Stimulated activated effector memory CD8-positive, alpha-beta T cell treated with anti-CD3 and anti-CD28 coated beads, Interleukin-12 subunit alpha, Interleukin-12 subunit beta, amount 100 ng/mL, for 72 hours (primary cell): ENCODE measurements around the gene VWA1.
"Not testable (repeated sequence)": the region's sequence is repeated elsewhere in the genome, so short reads cannot be mapped to it uniquely, and the experiment has no call there.

Experiments used
- ATAC-seq: fragments of 150-1000 bp; cut with Tn5 transposase; 2 replicates; pipeline ENCODE4 v1.10.0; 2021
- DNase-seq, 2 donors: peaks; one replicate each; pipeline ENCODE4 v3.0.0; 2021 to 2022; ENCODE audit warnings: low spot score in 2 of 2
- H3K27ac Mint-ChIP-seq: one replicate; pipeline ENCODE4 v1.8.0; 2022; ENCODE audit warnings: mild to moderate bottlenecking, mixed read lengths
- H3K36me3 Mint-ChIP-seq: one replicate; pipeline ENCODE4 v1.8.0; 2022; ENCODE audit warnings: mild to moderate bottlenecking, mixed read lengths
- H3K4me1 Mint-ChIP-seq: one replicate; pipeline ENCODE4 v1.8.0; 2022; ENCODE audit warnings: mixed read lengths
- H3K4me3 Mint-ChIP-seq: one replicate; pipeline ENCODE4 v1.8.0; 2022; ENCODE audit warnings: mild to moderate bottlenecking, mixed read lengths
- H3K9me3 Mint-ChIP-seq: one replicate; pipeline ENCODE4 v1.8.0; 2022; ENCODE audit warnings: mixed read lengths

The VWA1 gene

DNA sequence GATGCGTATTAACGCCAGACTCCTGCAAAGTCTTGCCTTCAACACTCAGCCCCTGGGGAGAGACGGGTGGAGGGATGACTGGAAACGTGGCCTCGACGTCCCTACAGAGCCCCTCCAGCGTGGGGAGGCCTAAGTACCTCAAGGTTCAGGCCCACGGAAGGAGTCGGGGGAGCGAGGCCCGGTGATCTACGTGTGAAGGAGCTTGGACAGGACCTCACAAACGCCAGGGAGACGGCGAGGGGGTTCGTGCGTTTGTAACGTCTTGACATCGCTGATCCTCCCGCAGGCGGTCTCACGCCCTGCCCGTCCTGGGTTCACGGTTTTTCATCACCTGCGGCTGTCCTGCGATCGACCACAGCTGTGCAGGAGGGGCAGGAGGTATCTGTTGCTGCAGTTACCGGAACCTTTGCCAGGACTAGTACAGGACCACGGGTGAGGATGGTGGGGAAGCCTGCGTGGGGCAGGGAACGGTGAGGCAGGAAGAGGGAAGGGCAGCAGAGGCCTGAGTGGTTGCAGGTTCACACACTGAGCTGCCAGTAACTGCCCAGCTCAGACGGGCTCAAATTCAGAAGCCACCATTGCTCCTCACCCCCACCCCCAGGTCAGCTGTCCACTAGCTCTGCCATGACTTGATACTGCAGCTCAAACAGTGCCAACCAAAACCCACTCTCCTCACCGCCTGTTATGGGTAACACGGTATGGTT is 35.5 kb upstream of the VWA1 start:
- no peaks in the 10 kb centered on the region for H3K9me3 Mint-ChIP-seq
- DNase-seq (no peak), ATAC-seq (no peak)
- peaks cover 54% of the 10 kb centered on the region for H3K4me1 Mint-ChIP-seq
- H3K36me3 Mint-ChIP-seq: peaks cover 95% of the 10 kb centered on the region
- peak overlapping the region; percentile 84 for H3K4me3 Mint-ChIP-seq
- H3K27ac Mint-ChIP-seq: peak overlapping the region; percentile 94

DNA sequence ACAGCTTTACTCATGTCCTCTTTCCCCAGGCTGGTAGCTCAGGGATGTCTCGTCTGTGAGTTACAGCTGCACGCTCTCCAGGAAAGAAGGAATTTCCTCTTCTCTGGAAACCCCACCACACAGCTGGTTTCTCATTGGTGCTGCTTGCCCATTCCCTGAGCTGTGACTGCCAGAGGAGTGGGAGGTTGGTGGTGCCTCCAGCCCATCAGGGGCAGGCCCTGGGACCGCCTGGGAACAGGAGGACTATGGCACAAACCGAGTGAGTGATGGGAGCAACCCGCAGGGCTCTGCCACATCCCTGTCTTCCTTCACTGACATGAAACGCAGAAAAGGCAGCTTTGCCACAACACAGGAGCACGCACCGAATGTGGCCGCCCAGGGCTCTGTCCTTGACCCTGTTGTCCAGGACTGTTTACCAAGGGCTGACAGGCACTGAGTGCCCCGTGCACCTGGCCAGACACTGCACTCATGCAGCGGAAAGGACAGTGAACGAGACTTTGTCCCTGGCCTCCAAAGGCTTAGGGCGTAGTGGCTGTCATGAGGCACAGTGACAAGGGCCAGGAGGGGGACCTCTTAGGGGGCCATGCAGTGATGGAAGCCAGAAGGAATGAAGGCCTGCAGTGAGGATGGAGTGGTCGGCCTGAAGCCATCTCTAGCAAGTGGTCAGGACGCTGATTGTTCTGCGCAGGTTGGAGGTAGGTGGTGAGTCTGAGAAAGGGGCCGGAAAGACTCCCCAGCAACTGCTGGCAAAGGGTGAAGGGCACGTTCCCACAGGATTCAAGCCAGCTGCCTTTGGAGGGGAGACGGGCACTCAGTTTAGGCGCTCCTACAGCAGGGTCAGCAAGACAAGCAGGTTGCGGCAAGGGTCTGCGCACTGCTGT is 34.7 kb upstream of the VWA1 start:
- H3K36me3 Mint-ChIP-seq: peaks cover 95% of the 10 kb centered on the region
- H3K27ac Mint-ChIP-seq: peak overlapping the region; percentile 94
- DNase-seq (no peak), ATAC-seq (no peak)
- H3K4me3 Mint-ChIP-seq: peak overlapping the region; percentile 84
- H3K9me3 Mint-ChIP-seq: no peaks in the 10 kb centered on the region
- peaks cover 53% of the 10 kb centered on the region for H3K4me1 Mint-ChIP-seq

DNA sequence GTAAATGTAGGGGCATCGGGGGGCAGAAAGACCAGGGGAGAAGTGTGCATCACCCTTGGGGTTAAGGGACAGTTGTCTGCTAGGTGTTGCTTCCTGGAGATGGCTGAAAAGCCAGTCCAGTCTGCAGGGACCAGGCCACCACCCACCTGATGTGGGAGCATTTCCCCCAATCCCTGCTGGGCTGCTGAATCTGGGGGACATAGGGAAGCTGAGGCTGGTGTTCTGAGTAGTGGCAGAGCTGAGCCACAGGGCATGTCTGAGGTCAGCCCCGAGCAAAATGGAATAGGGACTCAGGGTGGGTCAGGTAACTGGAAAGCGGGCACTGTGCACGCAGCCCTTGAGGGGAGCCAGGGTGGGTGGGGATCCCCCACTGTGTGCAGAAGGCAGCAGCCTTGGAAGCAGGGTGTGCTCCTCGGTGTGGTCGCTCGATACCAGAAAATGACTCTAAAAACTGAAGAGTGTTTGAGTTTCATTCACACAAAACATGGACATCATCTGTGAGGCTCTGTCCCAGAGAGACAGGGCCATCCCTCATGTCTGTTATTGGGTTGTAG is 34.0 kb upstream of the VWA1 start:
- H3K27ac Mint-ChIP-seq: peak overlapping the region; percentile 94
- ATAC-seq: no peak
- H3K36me3 Mint-ChIP-seq: peaks cover 95% of the 10 kb centered on the region
- peaks cover 59% of the 10 kb centered on the region for H3K4me1 Mint-ChIP-seq
- H3K9me3 Mint-ChIP-seq: no peaks in the 10 kb centered on the region
- peak overlapping the region; percentile 84 for H3K4me3 Mint-ChIP-seq
- no peak for DNase-seq

DNA sequence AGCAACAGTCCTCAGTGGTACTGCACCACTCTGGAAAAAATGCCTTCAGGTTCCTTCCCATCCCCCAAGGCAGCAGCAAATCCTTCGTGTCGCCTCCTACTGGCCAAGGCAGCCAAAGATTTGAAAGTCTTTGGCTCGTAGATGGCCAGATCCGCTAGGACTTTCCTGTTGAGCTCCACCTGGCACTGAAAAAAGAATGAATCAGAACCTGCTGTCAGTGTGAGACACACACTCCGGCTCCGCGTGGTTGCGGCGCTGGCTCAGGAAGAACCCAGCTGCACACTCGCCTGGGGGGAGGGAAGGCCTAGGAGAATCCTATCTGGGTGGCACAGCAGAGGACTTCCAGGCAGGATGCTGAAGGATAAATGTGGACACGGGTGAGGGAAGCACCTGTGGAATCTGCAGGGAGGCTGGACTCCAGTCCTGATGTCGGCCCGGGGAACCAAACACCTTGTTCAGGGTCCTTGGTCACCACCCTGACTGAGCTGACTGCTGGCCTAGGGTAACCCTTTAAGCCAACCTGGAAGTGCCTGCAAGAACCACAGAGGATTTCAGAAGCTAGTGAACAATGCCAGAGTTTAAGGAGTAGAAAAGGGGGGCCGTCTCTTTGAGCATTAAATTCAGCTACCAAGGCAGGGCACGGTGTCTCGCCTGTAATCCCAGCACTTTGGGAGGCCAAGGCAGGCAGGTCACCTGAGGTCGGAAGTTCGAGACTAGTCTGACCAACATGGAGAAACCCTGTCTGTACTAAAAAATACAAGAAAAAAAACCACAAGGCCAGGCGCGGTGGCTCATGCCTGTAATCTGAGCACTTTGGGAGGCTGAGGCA is 33.2 kb upstream of the VWA1 start:
- DNase-seq (no peak), ATAC-seq (no peak)
- Mint-ChIP-seq H3K9me3 (no peaks in the 10 kb centered on the region), H3K4me3 (no peak overlapping the region), H3K27ac (peak overlapping the region; percentile 76), H3K36me3 (peaks cover 95% of the 10 kb centered on the region), H3K4me1 (peaks cover 59% of the 10 kb centered on the region)

DNA sequence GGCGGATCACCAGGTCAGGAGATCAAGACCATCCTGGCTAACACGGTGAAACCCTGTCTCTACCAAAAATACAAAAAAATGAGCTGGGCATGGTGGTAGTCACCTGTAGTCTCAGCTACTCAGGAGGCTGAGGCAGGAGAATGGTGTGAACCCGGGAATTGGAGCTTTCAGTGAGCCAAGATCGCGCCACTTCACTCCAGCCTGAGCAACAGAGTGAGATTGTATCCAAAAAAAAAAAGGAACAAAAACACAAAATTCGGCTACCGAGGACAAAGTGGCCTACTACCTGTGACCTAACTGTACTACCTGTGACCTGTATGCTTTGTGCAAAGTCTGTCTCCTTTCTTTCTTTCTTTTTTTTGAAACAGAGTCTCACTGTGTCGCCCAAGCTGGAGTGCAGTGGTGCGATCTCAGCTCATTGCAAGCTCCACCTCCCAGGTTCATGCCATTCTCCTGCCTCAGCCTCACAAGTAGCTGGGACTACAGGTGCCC is 32.5 kb upstream of the VWA1 start:
- peaks cover 56% of the 10 kb centered on the region for H3K4me1 Mint-ChIP-seq
- H3K36me3 Mint-ChIP-seq: peaks cover 95% of the 10 kb centered on the region
- not testable (repeated sequence) for DNase-seq, H3K4me3 Mint-ChIP-seq, H3K9me3 Mint-ChIP-seq, ATAC-seq
- H3K27ac Mint-ChIP-seq: peak overlapping the region; percentile 23

DNA sequence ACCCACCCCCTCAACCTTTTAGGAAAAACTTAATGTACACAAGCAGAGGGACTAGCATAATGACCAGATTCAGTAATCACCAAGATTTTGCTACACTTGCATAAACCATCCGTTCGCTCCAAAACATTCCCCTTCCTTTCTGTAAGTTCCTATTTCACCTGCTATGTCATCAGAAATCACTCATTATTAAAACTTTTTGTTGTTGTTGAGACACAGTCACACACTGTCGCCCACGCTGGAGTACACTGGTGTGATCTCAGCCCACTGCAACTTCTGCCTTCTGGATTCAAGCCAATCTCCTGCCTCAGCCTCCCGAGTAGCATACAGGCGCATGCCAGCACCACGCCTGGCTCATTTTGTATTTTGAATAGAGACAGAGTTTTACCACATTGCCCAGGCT is 31.8 kb upstream of the VWA1 start:
- H3K27ac Mint-ChIP-seq: peak overlapping the region; percentile 23
- DNase-seq (no peak), ATAC-seq (no peak)
- H3K4me3 Mint-ChIP-seq: no peak overlapping the region
- H3K9me3 Mint-ChIP-seq: no peaks in the 10 kb centered on the region
- H3K4me1 Mint-ChIP-seq: peaks cover 56% of the 10 kb centered on the region
- H3K36me3 Mint-ChIP-seq: peaks cover 93% of the 10 kb centered on the region

DNA sequence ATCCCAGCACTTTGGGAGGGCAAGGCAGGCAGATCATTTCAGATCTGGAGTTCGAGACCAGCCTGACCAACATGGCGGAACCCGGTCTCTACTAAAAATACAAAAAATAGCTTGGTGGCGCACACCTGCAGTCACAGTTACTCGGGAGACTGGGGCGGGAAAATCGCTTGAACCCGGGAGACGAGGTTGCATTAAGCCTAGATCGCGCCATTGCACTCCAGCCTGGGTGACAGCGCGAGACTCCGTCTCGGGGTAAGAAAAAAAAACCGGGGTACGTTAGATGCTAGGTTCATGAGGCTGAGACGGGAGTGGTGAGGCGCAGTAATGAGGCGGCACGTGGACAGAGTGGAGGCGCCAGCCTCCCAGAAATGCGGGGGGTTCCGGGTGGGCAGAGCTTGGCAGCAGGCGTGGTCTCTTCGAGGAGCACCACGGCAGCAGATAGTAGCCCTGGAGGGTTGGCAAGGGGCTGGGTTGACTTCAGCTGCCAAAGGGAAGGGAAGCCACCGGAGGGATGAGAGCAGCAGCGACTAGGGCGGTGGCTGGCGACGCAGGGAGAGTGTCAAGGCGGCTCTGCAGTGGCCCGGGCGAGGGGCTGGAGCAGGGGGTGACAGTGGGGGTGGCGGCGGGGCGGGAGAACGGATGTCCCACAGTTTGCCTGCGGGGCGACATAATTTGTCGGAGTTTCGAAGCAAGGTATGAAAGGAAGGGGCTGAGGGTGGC is 29.2 kb upstream of the VWA1 start:
- no peaks in the 10 kb centered on the region for H3K9me3 Mint-ChIP-seq
- ATAC-seq: peak; percentile 0
- H3K36me3 Mint-ChIP-seq: peaks cover 86% of the 10 kb centered on the region
- H3K4me1 Mint-ChIP-seq: peaks cover 38% of the 10 kb centered on the region
- H3K4me3 Mint-ChIP-seq: peak overlapping the region; percentile 88
- H3K27ac Mint-ChIP-seq: peak overlapping the region; percentile 94
- DNase-seq: no peak

DNA sequence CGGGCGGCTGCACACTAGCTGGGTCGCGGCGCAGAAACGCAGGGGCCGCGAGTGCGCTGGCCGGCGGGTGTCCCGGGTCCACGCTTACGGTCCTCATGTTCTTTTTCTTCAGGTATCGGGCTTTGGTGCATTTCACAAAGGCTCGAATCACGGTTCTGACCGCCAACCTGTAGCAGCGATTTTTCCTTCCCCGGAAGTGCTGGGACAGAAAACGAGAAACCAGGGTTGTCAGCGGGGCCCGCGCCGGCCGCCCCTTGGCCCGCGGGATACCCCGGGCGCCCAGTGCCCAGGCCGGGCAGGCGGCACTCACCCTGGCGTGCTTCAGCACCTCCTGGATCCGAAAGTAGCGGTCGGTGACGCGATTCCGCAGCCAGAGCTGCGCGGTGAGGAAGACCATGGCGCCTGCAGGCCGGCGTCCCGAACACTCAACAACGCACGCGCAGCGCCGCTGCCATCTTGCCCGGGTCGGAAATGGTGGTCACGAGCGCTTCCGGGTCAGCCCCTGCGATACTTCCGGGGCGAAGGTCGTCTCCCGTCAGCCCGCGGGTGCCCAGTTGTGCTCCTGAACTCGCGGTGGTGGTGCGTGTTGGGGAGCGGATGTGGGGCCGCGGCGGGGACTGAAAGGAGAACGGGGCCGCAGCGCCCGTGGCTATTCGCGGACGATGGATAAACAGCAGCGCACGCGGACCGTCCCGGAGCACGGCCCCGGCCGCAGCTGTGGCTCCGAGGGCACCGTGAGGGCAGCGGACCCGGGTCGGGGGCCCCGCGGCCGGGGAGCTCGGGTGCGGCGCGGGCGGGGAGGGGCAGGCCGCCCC is 28.5 kb upstream of the VWA1 start, which contains the start of gene MRPL20:
Gene MRPL20 (minus strand): TSS at position 473 of the 815 bp plus-strand sequence. CDS start 76 bp downstream, at position 397.
- Mint-ChIP-seq H3K4me1 (peaks cover 32% of the 10 kb centered on the region), H3K36me3 (peaks cover 78% of the 10 kb centered on the region), H3K27ac (peak within 1 kb of the TSS; percentile 94), H3K4me3 (peak within 1 kb of the TSS; percentile 88), H3K9me3 (no peaks in the 10 kb centered on the region)
- ATAC-seq: peak; percentile 97
- peak; percentile 88 to 96 for DNase-seq

DNA sequence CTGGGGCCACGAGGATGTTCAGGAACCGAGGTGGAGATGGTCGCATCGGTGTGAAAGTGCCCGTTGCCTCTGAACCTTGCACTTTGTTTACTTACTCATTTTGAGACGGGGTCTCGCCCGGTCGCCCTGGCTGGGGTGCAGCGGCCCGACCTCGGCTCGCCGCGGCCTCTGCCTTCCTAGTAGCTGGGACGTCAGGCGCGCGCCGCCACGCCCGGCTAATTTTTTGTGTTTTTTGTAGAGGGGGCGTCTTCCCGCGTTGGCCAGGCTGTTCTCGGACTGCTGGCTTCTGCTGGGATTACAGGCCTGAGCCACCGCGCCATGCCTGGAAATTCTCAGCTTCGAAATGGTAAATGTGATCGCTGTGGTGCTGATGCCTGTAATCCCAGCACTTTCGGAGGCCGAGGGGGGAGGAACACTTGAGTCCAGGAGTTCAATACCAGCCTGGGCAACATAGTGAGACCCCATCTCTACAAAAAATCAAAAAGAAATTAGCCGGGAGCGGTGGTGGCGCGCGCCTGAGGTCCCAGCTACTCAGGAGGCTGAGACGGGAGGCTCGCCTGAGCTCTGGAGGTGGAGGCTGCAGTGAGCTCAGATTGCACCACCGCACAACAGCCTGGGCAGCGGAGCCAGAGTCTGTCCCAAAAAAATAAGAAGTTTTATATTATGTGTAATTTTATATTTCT is 27.7 kb upstream of the VWA1 start:
- Mint-ChIP-seq H3K4me1 (peaks cover 27% of the 10 kb centered on the region), H3K4me3 (peak overlapping the region; percentile 88), H3K9me3 (no peaks in the 10 kb centered on the region), H3K27ac (peak overlapping the region; percentile 94), H3K36me3 (peaks cover 71% of the 10 kb centered on the region)
- ATAC-seq (peak; percentile 41), DNase-seq (no peak)

DNA sequence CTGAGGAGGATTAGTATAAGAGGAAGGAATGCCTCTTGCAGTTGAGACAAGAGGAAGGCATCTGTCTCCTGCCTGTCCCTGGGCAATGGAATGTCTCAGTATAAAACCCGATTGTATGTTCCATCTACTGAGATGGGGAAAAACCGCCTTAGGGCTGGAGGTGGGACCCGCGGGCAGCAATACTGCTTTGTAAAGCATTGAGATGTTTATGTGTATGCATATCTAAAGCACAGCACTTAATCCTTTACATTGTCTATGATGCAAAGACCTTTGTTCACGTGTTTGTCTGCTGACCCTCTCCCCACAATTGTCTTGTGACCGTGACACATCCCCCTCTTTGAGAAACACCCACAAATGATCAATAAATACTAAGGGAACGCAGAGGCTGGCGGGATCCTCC is 25.3 kb upstream of the VWA1 start:
- not testable (repeated sequence) for ATAC-seq, H3K4me3 Mint-ChIP-seq, H3K9me3 Mint-ChIP-seq, DNase-seq, H3K27ac Mint-ChIP-seq
- peaks cover 46% of the 10 kb centered on the region for H3K36me3 Mint-ChIP-seq
- peaks cover 18% of the 10 kb centered on the region for H3K4me1 Mint-ChIP-seq

DNA sequence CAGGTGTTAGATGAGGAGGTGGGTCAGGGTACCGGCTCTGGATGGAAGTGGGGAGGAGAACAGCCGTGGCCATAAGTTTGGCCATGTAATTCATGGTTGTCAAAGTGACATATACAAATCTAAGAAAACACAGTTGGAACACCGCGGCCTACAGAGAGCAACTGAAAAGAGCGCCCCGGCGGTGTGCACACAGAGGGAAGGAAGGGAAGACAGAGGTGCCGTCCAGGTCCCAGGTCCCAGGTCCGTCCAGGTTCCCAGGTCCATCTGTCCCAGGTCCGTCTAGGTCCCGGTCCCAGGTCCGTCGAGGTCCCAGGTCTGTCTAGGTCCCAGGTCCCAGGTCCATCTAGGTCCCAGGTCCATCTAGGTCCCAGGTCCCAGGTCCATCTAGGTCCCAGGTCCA is 23.9 kb upstream of the VWA1 start:
- no peaks in the 10 kb centered on the region for H3K9me3 Mint-ChIP-seq
- H3K4me3 Mint-ChIP-seq: no peak overlapping the region
- H3K27ac Mint-ChIP-seq: peak overlapping the region; percentile 23
- H3K36me3 Mint-ChIP-seq: peaks cover 32% of the 10 kb centered on the region
- no peak for DNase-seq
- ATAC-seq: no peak
- H3K4me1 Mint-ChIP-seq: peaks cover 5% of the 10 kb centered on the region

DNA sequence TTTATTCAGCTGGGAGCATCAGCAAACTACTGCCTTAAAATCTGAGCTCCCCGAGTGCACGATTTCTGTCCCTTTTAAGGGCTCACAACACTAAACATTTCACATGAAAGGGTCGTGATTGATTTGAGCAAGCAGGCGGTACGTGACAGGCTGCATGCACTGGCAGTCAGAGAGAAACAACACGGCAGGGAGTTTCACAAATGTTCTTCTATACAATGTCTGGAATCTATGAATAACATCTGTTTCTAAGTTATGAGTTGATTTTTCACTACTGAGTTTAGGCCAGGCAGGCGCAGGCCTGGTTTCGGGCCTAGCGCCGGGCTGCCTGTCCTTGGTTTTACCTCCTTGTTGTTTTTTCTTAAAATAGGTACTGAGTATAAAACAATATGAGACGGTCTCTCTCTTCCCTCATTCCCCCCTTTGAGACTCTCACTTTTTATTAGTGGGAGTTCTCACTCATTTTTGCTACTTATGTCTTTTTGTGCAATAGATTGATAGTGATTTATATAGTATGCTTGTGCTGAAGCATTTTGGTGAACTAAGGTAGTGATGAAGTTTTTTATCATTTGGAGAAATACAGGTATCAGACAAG is 23.1 kb upstream of the VWA1 start:
- not testable (repeated sequence) for H3K9me3 Mint-ChIP-seq, ATAC-seq, H3K27ac Mint-ChIP-seq, H3K4me1 Mint-ChIP-seq, H3K4me3 Mint-ChIP-seq, DNase-seq
- H3K36me3 Mint-ChIP-seq: peaks cover 25% of the 10 kb centered on the region

DNA sequence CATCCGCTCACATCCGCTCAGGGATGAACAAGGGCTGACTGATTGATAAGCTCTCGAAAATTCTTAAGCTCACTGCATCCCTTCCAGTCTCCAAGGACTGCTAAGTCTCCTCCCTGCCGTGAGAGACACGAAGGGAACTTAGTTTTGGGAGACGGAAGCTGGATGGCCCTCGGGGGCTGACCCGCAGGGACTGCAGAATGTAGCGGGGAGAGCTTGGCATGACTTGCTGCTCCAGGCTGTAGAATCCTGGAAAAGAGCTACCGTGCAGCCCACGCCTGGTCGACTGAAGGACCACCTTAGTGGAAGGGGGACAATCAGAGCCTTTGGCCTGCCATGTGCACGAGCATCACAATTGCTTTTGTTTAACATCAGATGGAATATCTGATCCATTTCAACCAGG is 19.7 kb upstream of the VWA1 start:
- DNase-seq (no peak), ATAC-seq (no peak)
- no peak overlapping the region for H3K4me3 Mint-ChIP-seq
- H3K36me3 Mint-ChIP-seq: peaks cover 1% of the 10 kb centered on the region
- no peaks in the 10 kb centered on the region for H3K9me3 Mint-ChIP-seq
- no peak overlapping the region for H3K27ac Mint-ChIP-seq
- H3K4me1 Mint-ChIP-seq: peaks cover 6% of the 10 kb centered on the region
